ENCODE results near the gene CPNE4. TPM values are rescaled to one million over a fixed set of nuclear protein-coding genes. Genes with fewer than 3 reads are reported as not detected.

Gene CPNE4
- total RNA-seq, 1 experiment from 2014 or later = 5.7 TPM

- intact Hi-C loops (cut with micrococcal nuclease; ENCODE audit: unreplicated experiment) = loop anchor here (2.0 to 5.0 kb wide), 3 partner anchors 53 to 764 kb away; no protein-coding TSS in a partner anchor
- Histone ChIP-seq H3K27me3 (replicated peaks; ENCODE audit: insufficient read depth, low read depth, low read length, poor library complexity) (no peaks in the 10 kb centered on the region), H3K27ac (ENCODE audit: low read depth, low read length, poor library complexity, severe bottlenecking) (peak overlapping the region; percentile 77), H3K9me3 (ENCODE audit: low read depth, low read length, poor library complexity, severe bottlenecking) (no peaks in the 10 kb centered on the region), H3K4me3 (ENCODE audit: low read depth, low read length, poor library complexity, severe bottlenecking) (no peak overlapping the region), H3K4me1 (ENCODE audit: insufficient read depth, low read length, poor library complexity, severe bottlenecking) (peaks cover 45% of the 10 kb centered on the region), H3K36me3 (ENCODE audit: insufficient read depth, low read length, poor library complexity, severe bottlenecking) (no peaks in the 10 kb centered on the region)
- BruUV-seq (replicated peaks) = no TSS peak
- no peak for DNase-seq (ENCODE audit: low spot score)
- ChIA-PET POLR2A (ENCODE audit: low non-redundant PET) (no interaction called here), CTCF (interaction anchor here (0.8 to 2.9 kb wide), 5 partner anchors 23 to 763 kb away, joined by 3 to 21 read pairs (median 6); partner anchors contain the start of gene CPNE4)
- no peak for TF ChIP-seq EZH2 (IDR thresholded peaks at IDR 0.05; ENCODE audit: borderline replicate concordance, low read depth, low read length, poor library complexity, severe bottlenecking)
- TF ChIP-seq CTCF (conservative IDR thresholded peaks at IDR 0.05; ENCODE audit: low read depth, low read length) = no peak
Measured at GRCh38 chr3:131796111-131796510, 238.7 kb downstream of the CPNE4 start.

GRCh38 chr3:131795390-131796090, 239.3 kb downstream of the CPNE4 start:
- intact Hi-C loops (cut with micrococcal nuclease; ENCODE audit: unreplicated experiment) = loop anchor here (1.0 to 5.0 kb wide), 5 partner anchors 53 to 763 kb away; no protein-coding TSS in a partner anchor
- ChIA-PET CTCF (interaction anchor here (0.8 to 2.9 kb wide), 6 partner anchors 52 to 762 kb away, joined by 3 to 21 read pairs (median 5); partner anchors contain the start of gene CPNE4), POLR2A (ENCODE audit: low non-redundant PET) (no interaction called here)
- no peak overlapping the region for H3K4me3 ChIP-seq (ENCODE audit: low read depth, low read length, poor library complexity, severe bottlenecking)
- H3K4me1 ChIP-seq (ENCODE audit: insufficient read depth, low read length, poor library complexity, severe bottlenecking) = peaks cover 48% of the 10 kb centered on the region
- H3K36me3 ChIP-seq (ENCODE audit: insufficient read depth, low read length, poor library complexity, severe bottlenecking) = no peaks in the 10 kb centered on the region
- no peaks in the 10 kb centered on the region for H3K9me3 ChIP-seq (ENCODE audit: low read depth, low read length, poor library complexity, severe bottlenecking)
- no TSS peak for BruUV-seq (replicated peaks)
- DNase-seq (ENCODE audit: low spot score) = peak; percentile 61
- H3K27me3 ChIP-seq (replicated peaks; ENCODE audit: insufficient read depth, low read depth, low read length, poor library complexity) = no peaks in the 10 kb centered on the region
- H3K27ac ChIP-seq (ENCODE audit: low read depth, low read length, poor library complexity, severe bottlenecking) = peak overlapping the region; percentile 77
- TF ChIP-seq EZH2 (IDR thresholded peaks at IDR 0.05; ENCODE audit: borderline replicate concordance, low read depth, low read length, poor library complexity, severe bottlenecking) (no peak), CTCF (conservative IDR thresholded peaks at IDR 0.05; ENCODE audit: low read depth, low read length) (no peak)

GRCh38 chr3:131794766-131795388, 239.9 kb downstream of the CPNE4 start:
- CTCF ChIA-PET = interaction anchor here (1.1 to 2.9 kb wide), 5 partner anchors 98 to 240 kb away, joined by 3 to 21 read pairs (median 5); partner anchors contain the start of gene CPNE4

More at GRCh38 chr3:131794766-131795388, 239.9 kb downstream of the CPNE4 start:
- no TSS peak for BruUV-seq (replicated peaks)
- Histone ChIP-seq H3K4me1 (ENCODE audit: insufficient read depth, low read length, poor library complexity, severe bottlenecking) (peaks cover 48% of the 10 kb centered on the region), H3K27ac (ENCODE audit: low read depth, low read length, poor library complexity, severe bottlenecking) (peak overlapping the region; percentile 77), H3K9me3 (ENCODE audit: low read depth, low read length, poor library complexity, severe bottlenecking) (no peaks in the 10 kb centered on the region), H3K36me3 (ENCODE audit: insufficient read depth, low read length, poor library complexity, severe bottlenecking) (no peaks in the 10 kb centered on the region), H3K4me3 (ENCODE audit: low read depth, low read length, poor library complexity, severe bottlenecking) (no peak overlapping the region), H3K27me3 (replicated peaks; ENCODE audit: insufficient read depth, low read depth, low read length, poor library complexity) (no peaks in the 10 kb centered on the region)
- intact Hi-C loops (cut with micrococcal nuclease; ENCODE audit: unreplicated experiment) = loop anchor here (1.0 to 5.0 kb wide), 4 partner anchors 102 to 763 kb away; no protein-coding TSS in a partner anchor
- DNase-seq (ENCODE audit: low spot score) = peak; percentile 83
- TF ChIP-seq EZH2 (IDR thresholded peaks at IDR 0.05; ENCODE audit: borderline replicate concordance, low read depth, low read length, poor library complexity, severe bottlenecking) = no peak
- TF ChIP-seq CTCF (conservative IDR thresholded peaks at IDR 0.05; ENCODE audit: low read depth, low read length) = peak; percentile 88
- POLR2A ChIA-PET (ENCODE audit: low non-redundant PET) = no interaction called here

All from A673 (cell line).